Activated naive CD4-positive, alpha-beta T cell treated with anti-CD3 and anti-CD28 coated beads, Interleukin-2, amount 50 U/mL, for 24 hours (primary cell): ENCODE measurements around the gene EPB41L3.

ENCODE experiments used
- H3K27ac Mint-ChIP-seq: one replicate; pipeline ENCODE4 v1.8.0; 2021; ENCODE audit warnings: mild to moderate bottlenecking, mixed read lengths
- H3K27me3 Mint-ChIP-seq: one replicate; pipeline ENCODE4 v1.8.0; 2021; ENCODE audit warnings: mixed read lengths
- H3K36me3 Mint-ChIP-seq: one replicate; pipeline ENCODE4 v1.8.0; 2021; ENCODE audit warnings: mixed read lengths
- H3K4me1 Mint-ChIP-seq: one replicate; pipeline ENCODE4 v1.8.0; 2021; ENCODE audit warnings: mixed read lengths
- H3K4me3 Mint-ChIP-seq: one replicate; pipeline ENCODE4 v1.8.0; 2021; ENCODE audit warnings: mild to moderate bottlenecking, mixed read lengths
- H3K9me3 Mint-ChIP-seq: one replicate; pipeline ENCODE4 v1.8.0; 2021; ENCODE audit warnings: mixed read lengths

Gene EPB41L3

GRCh38 chr18:5424903-5425664 is 118.7 kb downstream of the EPB41L3 start:
- H3K4me1 Mint-ChIP-seq = no peaks in the 10 kb centered on the region
- H3K27ac Mint-ChIP-seq = no peak overlapping the region
- no peak overlapping the region for H3K4me3 Mint-ChIP-seq
- H3K9me3 Mint-ChIP-seq = no peaks in the 10 kb centered on the region
- H3K36me3 Mint-ChIP-seq = no peaks in the 10 kb centered on the region
- H3K27me3 Mint-ChIP-seq = peaks cover 1% of the 10 kb centered on the region

GRCh38 chr18:5422626-5423025 is 121.2 kb downstream of the EPB41L3 start:
- no peaks in the 10 kb centered on the region for H3K4me1 Mint-ChIP-seq
- peaks cover 3% of the 10 kb centered on the region for H3K27me3 Mint-ChIP-seq
- no peaks in the 10 kb centered on the region for H3K36me3 Mint-ChIP-seq
- no peaks in the 10 kb centered on the region for H3K9me3 Mint-ChIP-seq
- no peak overlapping the region for H3K4me3 Mint-ChIP-seq
- H3K27ac Mint-ChIP-seq = no peak overlapping the region

GRCh38 chr18:5421981-5422380 is 121.8 kb downstream of the EPB41L3 start:
- peaks cover 2% of the 10 kb centered on the region for H3K27me3 Mint-ChIP-seq
- H3K36me3 Mint-ChIP-seq = no peaks in the 10 kb centered on the region
- H3K4me3 Mint-ChIP-seq = no peak overlapping the region
- H3K9me3 Mint-ChIP-seq = no peaks in the 10 kb centered on the region
- H3K4me1 Mint-ChIP-seq = no peaks in the 10 kb centered on the region
- H3K27ac Mint-ChIP-seq = no peak overlapping the region

GRCh38 chr18:5420906-5421305 is 122.9 kb downstream of the EPB41L3 start:
- no peak overlapping the region for H3K4me3 Mint-ChIP-seq
- H3K27ac Mint-ChIP-seq = no peak overlapping the region
- peaks cover 2% of the 10 kb centered on the region for H3K27me3 Mint-ChIP-seq
- no peaks in the 10 kb centered on the region for H3K4me1 Mint-ChIP-seq
- H3K9me3 Mint-ChIP-seq = no peaks in the 10 kb centered on the region
- H3K36me3 Mint-ChIP-seq = no peaks in the 10 kb centered on the region

- H3K27me3 Mint-ChIP-seq = peaks cover 2% of the 10 kb centered on the region
- H3K4me3 Mint-ChIP-seq = no peak overlapping the region
- no peaks in the 10 kb centered on the region for H3K4me1 Mint-ChIP-seq
- H3K27ac Mint-ChIP-seq = no peak overlapping the region
- no peaks in the 10 kb centered on the region for H3K9me3 Mint-ChIP-seq
- H3K36me3 Mint-ChIP-seq = no peaks in the 10 kb centered on the region
These were observed 124.2 kb downstream of the EPB41L3 start for GRCh38 chr18:5419601-5420000.

GRCh38 chr18:5419030-5419429 is 124.8 kb downstream of the EPB41L3 start:
- Mint-ChIP-seq H3K27me3 (peaks cover 2% of the 10 kb centered on the region), H3K9me3 (no peaks in the 10 kb centered on the region), H3K27ac (no peak overlapping the region), H3K4me3 (no peak overlapping the region), H3K4me1 (no peaks in the 10 kb centered on the region), H3K36me3 (no peaks in the 10 kb centered on the region)

GRCh38 chr18:5417342-5417741 is 126.5 kb downstream of the EPB41L3 start:
- peaks cover 2% of the 10 kb centered on the region for H3K27me3 Mint-ChIP-seq
- H3K9me3 Mint-ChIP-seq = no peaks in the 10 kb centered on the region
- no peak overlapping the region for H3K27ac Mint-ChIP-seq

GRCh38 chr18:5416112-5416511 is 127.7 kb downstream of the EPB41L3 start:
- Mint-ChIP-seq H3K27me3 (peaks cover 2% of the 10 kb centered on the region), H3K4me1 (no peaks in the 10 kb centered on the region), H3K27ac (no peak overlapping the region), H3K36me3 (no peaks in the 10 kb centered on the region), H3K9me3 (no peaks in the 10 kb centered on the region), H3K4me3 (no peak overlapping the region)

More at GRCh38 chr18:5417342-5417741, 126.5 kb downstream of the EPB41L3 start:
- Mint-ChIP-seq H3K4me3 (no peak overlapping the region), H3K36me3 (no peaks in the 10 kb centered on the region), H3K4me1 (no peaks in the 10 kb centered on the region)

- Mint-ChIP-seq H3K27me3 (peaks cover 2% of the 10 kb centered on the region), H3K27ac (no peak overlapping the region), H3K36me3 (no peaks in the 10 kb centered on the region), H3K9me3 (no peaks in the 10 kb centered on the region), H3K4me1 (no peaks in the 10 kb centered on the region), H3K4me3 (no peak overlapping the region)
These were observed 128.1 kb downstream of the EPB41L3 start for GRCh38 chr18:5415665-5416064.

- Mint-ChIP-seq H3K4me3 (no peak overlapping the region), H3K9me3 (no peaks in the 10 kb centered on the region), H3K27ac (no peak overlapping the region), H3K27me3 (peaks cover 2% of the 10 kb centered on the region), H3K36me3 (no peaks in the 10 kb centered on the region), H3K4me1 (no peaks in the 10 kb centered on the region)
These were observed 128.8 kb downstream of the EPB41L3 start for GRCh38 chr18:5415031-5415430.

GRCh38 chr18:5414546-5414945 is 129.3 kb downstream of the EPB41L3 start:
- H3K4me1 Mint-ChIP-seq = no peaks in the 10 kb centered on the region
- H3K36me3 Mint-ChIP-seq = no peaks in the 10 kb centered on the region
- H3K9me3 Mint-ChIP-seq = no peaks in the 10 kb centered on the region
- H3K4me3 Mint-ChIP-seq = no peak overlapping the region
- no peak overlapping the region for H3K27ac Mint-ChIP-seq
- peaks cover 2% of the 10 kb centered on the region for H3K27me3 Mint-ChIP-seq

GRCh38 chr18:5413447-5413846 is 130.3 kb downstream of the EPB41L3 start:
- H3K4me1 Mint-ChIP-seq = no peaks in the 10 kb centered on the region
- H3K27ac Mint-ChIP-seq = no peak overlapping the region
- no peaks in the 10 kb centered on the region for H3K9me3 Mint-ChIP-seq
- H3K36me3 Mint-ChIP-seq = no peaks in the 10 kb centered on the region
- no peak overlapping the region for H3K4me3 Mint-ChIP-seq
- peaks cover 1% of the 10 kb centered on the region for H3K27me3 Mint-ChIP-seq

- Mint-ChIP-seq H3K4me3 (no peak overlapping the region), H3K27me3 (no peaks in the 10 kb centered on the region), H3K9me3 (no peaks in the 10 kb centered on the region), H3K4me1 (no peaks in the 10 kb centered on the region), H3K27ac (no peak overlapping the region), H3K36me3 (no peaks in the 10 kb centered on the region)
These were observed 133.2 kb downstream of the EPB41L3 start for GRCh38 chr18:5410582-5410981.

GRCh38 chr18:5398269-5398668 is 145.5 kb downstream of the EPB41L3 start:
- no peak overlapping the region for H3K27ac Mint-ChIP-seq
- H3K36me3 Mint-ChIP-seq = no peaks in the 10 kb centered on the region
- H3K4me1 Mint-ChIP-seq = no peaks in the 10 kb centered on the region
- no peaks in the 10 kb centered on the region for H3K9me3 Mint-ChIP-seq
- no peak overlapping the region for H3K4me3 Mint-ChIP-seq
- H3K27me3 Mint-ChIP-seq = peaks cover 4% of the 10 kb centered on the region

- H3K27ac Mint-ChIP-seq = no peak overlapping the region
- no peak overlapping the region for H3K4me3 Mint-ChIP-seq
- H3K9me3 Mint-ChIP-seq = no peaks in the 10 kb centered on the region
- H3K4me1 Mint-ChIP-seq = no peaks in the 10 kb centered on the region
- peaks cover 4% of the 10 kb centered on the region for H3K27me3 Mint-ChIP-seq
- no peaks in the 10 kb centered on the region for H3K36me3 Mint-ChIP-seq
These were observed 146.7 kb downstream of the EPB41L3 start for GRCh38 chr18:5397102-5397501.

- Mint-ChIP-seq H3K27ac (no peak overlapping the region), H3K36me3 (no peaks in the 10 kb centered on the region), H3K9me3 (no peaks in the 10 kb centered on the region), H3K4me3 (no peak overlapping the region), H3K27me3 (peaks cover 4% of the 10 kb centered on the region), H3K4me1 (no peaks in the 10 kb centered on the region)
These were observed 147.8 kb downstream of the EPB41L3 start for GRCh38 chr18:5395860-5396448.
